ENCODE results near the gene STARD8.
"Not testable (repeated sequence)": the region's sequence is repeated elsewhere in the genome, so short reads cannot be mapped to it uniquely, and the experiment has no call there.

The STARD8 gene

GRCh38 chrX:68648960-68649359 lies 1.5 kb downstream of the STARD8 start:
- no peak for TF ChIP-seq CTCF (IDR thresholded peaks at IDR 0.05; ENCODE audit: borderline replicate concordance, insufficient read depth, low read depth, low read length)
- H3K4me3 ChIP-seq (ENCODE audit: low read depth, low read length) = no peak overlapping the region

GRCh38 chrX:68650491-68650890 lies 3.0 kb downstream of the STARD8 start:
- TF ChIP-seq CTCF (IDR thresholded peaks at IDR 0.05; ENCODE audit: borderline replicate concordance, insufficient read depth, low read depth, low read length) = no peak
- no peak overlapping the region for H3K4me3 ChIP-seq (ENCODE audit: low read depth, low read length)

- no peak for TF ChIP-seq CTCF (IDR thresholded peaks at IDR 0.05; ENCODE audit: borderline replicate concordance, insufficient read depth, low read depth, low read length)
- no peak overlapping the region for H3K4me3 ChIP-seq (ENCODE audit: low read depth, low read length)
Observed at GRCh38 chrX:68651110-68651509, 3.6 kb downstream of the STARD8 start.

- H3K4me3 ChIP-seq (ENCODE audit: low read depth, low read length) = no peak overlapping the region
- TF ChIP-seq CTCF (IDR thresholded peaks at IDR 0.05; ENCODE audit: borderline replicate concordance, insufficient read depth, low read depth, low read length) = no peak
Observed at GRCh38 chrX:68652326-68653170, 5.1 kb downstream of the STARD8 start.

- H3K4me3 ChIP-seq (ENCODE audit: low read depth, low read length) = no peak overlapping the region
- TF ChIP-seq CTCF (IDR thresholded peaks at IDR 0.05; ENCODE audit: borderline replicate concordance, insufficient read depth, low read depth, low read length) = no peak
Observed at GRCh38 chrX:68654693-68655092, 7.2 kb downstream of the STARD8 start.

- H3K4me3 ChIP-seq (ENCODE audit: low read depth, low read length) = not testable (repeated sequence)
Observed at GRCh38 chrX:68656473-68656872, 9.0 kb downstream of the STARD8 start.

- H3K4me3 ChIP-seq (ENCODE audit: low read depth, low read length) = no peak overlapping the region
- no peak for TF ChIP-seq CTCF (IDR thresholded peaks at IDR 0.05; ENCODE audit: borderline replicate concordance, insufficient read depth, low read depth, low read length)
Observed at GRCh38 chrX:68658530-68658929, 11.1 kb downstream of the STARD8 start.

Data from GM12875 (cell line).